ENCODE measurements around the gene ZNF117.
A peak's percentile ranks its signal among the peaks of the same experiment; 100 is the strongest.

GRCh38 chr7:65037740-65038688 is 47.2 kb upstream of the ZNF117 start:
- TF ChIP-seq CBX5 (IDR thresholded peaks at IDR 0.05; ENCODE audit: low read depth) (no peak), FOXM1 (IDR thresholded peaks at IDR 0.05; ENCODE audit: low read depth, low read length) (no peak), EZH2 (IDR thresholded peaks at IDR 0.05; ENCODE audit: borderline replicate concordance, control insufficient read depth, low read depth, low read length) (no peak), JUNB (IDR thresholded peaks at IDR 0.05) (no peak), NFXL1 (IDR thresholded peaks at IDR 0.05; ENCODE audit: borderline replicate concordance) (no peak), REST (IDR thresholded peaks at IDR 0.05; ENCODE audit: low read depth, low read length) (no peak), POLR2A (IDR thresholded peaks at IDR 0.05; ENCODE audit: low read depth, low read length) (peak; percentile 84), NR2C2 (IDR thresholded peaks at IDR 0.05; ENCODE audit: borderline replicate concordance, control insufficient read depth, insufficient read length, low read depth) (no peak), WRNIP1 (IDR thresholded peaks at IDR 0.05; ENCODE audit: borderline replicate concordance, low read depth, low read length) (no peak), CTCF (IDR thresholded peaks at IDR 0.05 in 2 of 3, conservative IDR thresholded peaks at IDR 0.05 in 1 of 3; ENCODE audit: control insufficient read depth in 2 of 3, extremely low read depth in 1 of 3, insufficient read depth in 1 of 3, low read depth in 3 of 3, low read length in 3 of 3) (peak in 1 of 3 experiments; percentile 30; a peak in 1 of 6 replicates), USF2 (IDR thresholded peaks at IDR 0.05; ENCODE audit: borderline replicate concordance, low read depth, low read length) (no peak), ESRRA (IDR thresholded peaks at IDR 0.05; ENCODE audit: low read length) (no peak), ZNF274 (IDR thresholded peaks at IDR 0.05; ENCODE audit: insufficient read depth, insufficient read length) (no peak)
